AG04450 (cell line): ENCODE data around the gene CDC6. TPM values are rescaled to one million over a fixed set of nuclear protein-coding genes. Genes with fewer than 3 reads are reported as not detected.

Experiments
- CTCF ChIA-PET: fragments of 300-600, 350-600 bp; formaldehyde crosslinking; extraction: SDS; loops from one replicate; lab custom pipeline; 2022; ENCODE audit warnings: antibody characterized with exemption, inconsistent platforms; lab: Charles Lee
- POLR2A ChIA-PET: fragments of 350-600 bp; formaldehyde crosslinking; extraction: SDS; loops from one replicate; lab custom pipeline; 2021; ENCODE audit warnings: antibody characterized with exemption, inconsistent platforms; lab: Yijun Ruan, JAX
- DNase-seq: peaks from one replicate; pipeline ENCODE4 v3.0.0-alpha.2; 2011; ENCODE audit warnings: low read depth, low spot score
- H3K27ac ChIP-seq: one replicate; pipeline ENCODE4 v1.5.1; 2012; ENCODE audit warnings: low read depth, low read length, control low read depth
- H3K27me3 ChIP-seq: one replicate; pipeline ENCODE4 v1.6.0; 2012; ENCODE audit warnings: low read length; ENCODE audit not compliant: control insufficient read depth, insufficient read depth
- H3K4me3 ChIP-seq: 2 replicates; pipeline ENCODE4 v1.5.1; 2011; ENCODE audit warnings: mild to moderate bottlenecking, low read depth, low read length, control low read depth
- H3K9me3 ChIP-seq: 2 replicates; pipeline ENCODE4 v1.5.1; 2012; ENCODE audit warnings: low read length; ENCODE audit not compliant: control insufficient read depth, insufficient read depth
- CTCF ChIP-seq: IDR thresholded peaks from 2 replicates; pipeline ENCODE4 v1.5.1; 2011; ENCODE audit warnings: low read depth, low read length, control low read depth, inconsistent platforms
- polyA plus RNA-seq: library from polyadenylated mRNA; depleted of rRNA; stranded (reverse); fragments of >200 nt; gene quantifications from 2 replicates; pipeline ENCODE4 v1.2.3, GENCODE V29; 2011

CDC6 gene
- polyA plus RNA-seq, 1 experiment = 8.6 TPM

- ChIA-PET POLR2A (interaction anchor here (2.2 to 3.3 kb wide), 2 partner anchors 11 to 39 kb away, joined by 8 to 10 read pairs; no protein-coding TSS in a partner anchor), CTCF (interaction anchor here (1.0 to 10.0 kb wide), 6 partner anchors 9 to 112 kb away, joined by 3 to 99 read pairs (median 3); no protein-coding TSS in a partner anchor)
- Histone ChIP-seq H3K27ac (no peak overlapping the region), H3K4me3 (no peak overlapping the region), H3K9me3 (no peaks in the 10 kb centered on the region), H3K27me3 (no peaks in the 10 kb centered on the region)
- DNase-seq = no peak
- no peak for TF ChIP-seq CTCF
Measured at GRCh38 chr17:40306395-40306794, 18.7 kb downstream of the CDC6 start.

GRCh38 chr17:40307001-40307730 is 19.5 kb downstream of the CDC6 start:
- no peak for TF ChIP-seq CTCF
- H3K4me3 ChIP-seq = no peak overlapping the region
- no peak overlapping the region for H3K27ac ChIP-seq
- ChIA-PET POLR2A (interaction anchor here (0.6 to 3.3 kb wide), 5 partner anchors 10 to 98 kb away, joined by 3 to 10 read pairs (median 3); no protein-coding TSS in a partner anchor), CTCF (interaction anchor here (0.6 to 10.0 kb wide), 8 partner anchors 9 to 254 kb away, joined by 3 to 99 read pairs (median 3); no protein-coding TSS in a partner anchor)
- DNase-seq = no peak
- H3K9me3 ChIP-seq = no peaks in the 10 kb centered on the region
- no peaks in the 10 kb centered on the region for H3K27me3 ChIP-seq

- no peaks in the 10 kb centered on the region for H3K9me3 ChIP-seq
- H3K27me3 ChIP-seq = no peaks in the 10 kb centered on the region
- no peak for TF ChIP-seq CTCF
- H3K4me3 ChIP-seq = no peak overlapping the region
- H3K27ac ChIP-seq = no peak overlapping the region
- ChIA-PET POLR2A (interaction anchor here (0.6 to 3.3 kb wide), 5 partner anchors 9 to 98 kb away, joined by 3 to 10 read pairs (median 3); no protein-coding TSS in a partner anchor), CTCF (interaction anchor here (0.6 to 10.0 kb wide), 8 partner anchors 8 to 253 kb away, joined by 3 to 99 read pairs (median 3); no protein-coding TSS in a partner anchor)
- no peak for DNase-seq
Measured at GRCh38 chr17:40307740-40308239, 20.1 kb downstream of the CDC6 start.

GRCh38 chr17:40309031-40309948 is 21.6 kb downstream of the CDC6 start, which contains the start of gene RARA:
Gene RARA, plus strand, starts transcription at chr17:40309180. Its CDS starts 22,039 bp downstream, at chr17:40331219.
- no peak for TF ChIP-seq CTCF
- ChIA-PET CTCF (interaction anchor here (0.8 to 4.9 kb wide), 4 partner anchors 10 to 107 kb away, joined by 3 to 30 read pairs (median 4); partner anchors contain the start of gene WIPF2), POLR2A (interaction anchor here (0.6 to 3.3 kb wide), 2 partner anchors 8 to 42 kb away, joined by 3 to 10 read pairs; no protein-coding TSS in a partner anchor)
- Histone ChIP-seq H3K4me3 (peak within 1 kb of the TSS; percentile 57), H3K27me3 (no peaks in the 10 kb centered on the region), H3K9me3 (no peaks in the 10 kb centered on the region), H3K27ac (no peak within 1 kb of the TSS)
- DNase-seq = no peak
